ENCODE data around the gene CFB.
"Not testable (repeated sequence)": the region's sequence is repeated elsewhere in the genome, so short reads cannot be mapped to it uniquely, and the experiment has no call there.

The CFB gene

DNA sequence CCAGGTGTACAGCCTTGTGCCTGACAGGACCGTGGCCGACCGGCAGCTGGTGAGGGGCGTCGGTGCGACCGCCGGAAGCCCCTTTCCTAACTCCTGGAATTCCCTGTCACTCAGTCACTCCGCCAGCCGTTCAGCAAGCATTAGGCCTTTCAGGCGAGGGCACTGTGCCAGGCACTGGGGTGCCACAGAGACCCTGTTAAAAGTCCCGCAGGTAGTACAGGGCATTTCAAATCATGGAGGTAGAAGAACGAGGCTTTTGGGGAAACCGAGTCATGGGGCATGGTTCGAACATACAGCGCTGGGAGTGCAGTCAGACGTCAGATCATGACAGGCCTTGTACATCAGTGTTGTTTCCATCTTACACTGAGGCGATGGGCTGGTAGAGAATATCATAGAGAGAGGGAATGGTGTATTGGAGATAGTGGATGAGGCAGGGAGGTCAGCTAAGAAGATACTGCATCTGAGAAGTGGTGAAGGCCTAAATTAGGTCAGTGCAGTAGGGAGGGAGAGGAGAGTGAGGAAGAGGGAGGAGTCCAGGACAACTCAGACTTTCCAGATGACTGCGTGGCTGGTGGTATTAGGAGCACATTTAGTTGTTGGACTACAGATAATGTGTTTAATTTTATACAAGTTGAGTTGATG lies 26.9 kb downstream of the CFB start:
- TF ChIP-seq, protein P1, sequence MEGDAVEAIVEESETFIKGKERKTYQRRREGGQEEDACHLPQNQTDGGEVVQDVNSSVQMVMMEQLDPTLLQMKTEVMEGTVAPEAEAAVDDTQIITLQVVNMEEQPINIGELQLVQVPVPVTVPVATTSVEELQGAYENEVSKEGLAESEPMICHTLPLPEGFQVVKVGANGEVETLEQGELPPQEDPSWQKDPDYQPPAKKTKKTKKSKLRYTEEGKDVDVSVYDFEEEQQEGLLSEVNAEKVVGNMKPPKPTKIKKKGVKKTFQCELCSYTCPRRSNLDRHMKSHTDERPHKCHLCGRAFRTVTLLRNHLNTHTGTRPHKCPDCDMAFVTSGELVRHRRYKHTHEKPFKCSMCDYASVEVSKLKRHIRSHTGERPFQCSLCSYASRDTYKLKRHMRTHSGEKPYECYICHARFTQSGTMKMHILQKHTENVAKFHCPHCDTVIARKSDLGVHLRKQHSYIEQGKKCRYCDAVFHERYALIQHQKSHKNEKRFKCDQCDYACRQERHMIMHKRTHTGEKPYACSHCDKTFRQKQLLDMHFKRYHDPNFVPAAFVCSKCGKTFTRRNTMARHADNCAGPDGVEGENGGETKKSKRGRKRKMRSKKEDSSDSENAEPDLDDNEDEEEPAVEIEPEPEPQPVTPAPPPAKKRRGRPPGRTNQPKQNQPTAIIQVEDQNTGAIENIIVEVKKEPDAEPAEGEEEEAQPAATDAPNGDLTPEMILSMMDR (IDR thresholded peaks at IDR 0.05): no peak
- TF ChIP-seq ZFX (IDR thresholded peaks at IDR 0.05; ENCODE audit: borderline replicate concordance): no peak
- H3K27ac ChIP-seq: peak overlapping the region; percentile 94

DNA sequence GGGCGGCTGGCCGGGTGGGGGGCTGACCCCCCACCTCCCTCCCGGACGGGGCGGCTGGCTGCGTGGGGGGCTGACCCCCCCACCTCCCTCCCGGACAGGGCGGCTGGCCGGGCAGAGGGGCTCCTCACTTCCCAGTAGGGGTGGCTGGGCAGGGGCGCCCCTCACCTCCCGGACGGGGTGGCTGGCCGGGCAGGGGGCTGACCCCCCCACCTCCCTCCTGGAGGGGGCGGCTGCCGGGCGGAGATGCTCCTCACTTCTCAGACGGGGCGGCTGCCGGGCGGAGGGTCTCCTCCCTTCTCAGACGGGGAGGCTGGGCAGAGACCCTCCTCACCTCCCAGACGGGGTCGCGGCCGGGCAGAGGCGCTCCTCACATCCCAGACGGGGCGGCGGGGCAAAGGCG lies 30.2 kb downstream of the CFB start:
- not testable (repeated sequence) for H3K27ac ChIP-seq

DNA sequence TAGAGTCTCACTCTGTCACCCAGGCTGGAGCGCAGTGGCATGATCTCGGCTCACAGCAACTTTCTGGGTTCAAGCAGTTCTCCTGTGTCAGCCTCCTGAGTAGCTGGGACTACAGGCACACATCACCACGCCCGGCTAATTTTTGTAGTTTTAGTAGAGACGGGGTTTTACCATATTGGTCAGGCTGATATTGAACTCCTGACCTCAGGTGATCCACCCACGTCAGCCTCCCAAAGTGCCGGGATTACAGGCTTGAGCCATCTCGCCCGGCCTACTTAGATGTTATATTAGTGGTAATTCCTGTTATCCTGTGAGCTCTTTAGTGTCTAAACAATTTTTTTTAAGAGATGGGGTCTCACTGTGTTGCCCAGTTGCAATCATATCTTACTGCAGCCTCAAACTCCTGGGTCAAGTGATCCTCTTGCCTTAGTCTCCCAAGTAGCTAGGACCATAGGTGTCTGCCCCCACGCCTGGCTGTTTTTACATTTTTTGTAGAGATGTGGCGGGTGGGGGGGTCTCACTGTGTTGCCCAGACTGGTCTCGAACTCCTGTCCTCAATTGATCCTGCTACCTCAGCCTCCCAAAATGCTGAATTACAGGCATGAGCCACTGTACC lies 32.0 kb downstream of the CFB start:
- H3K27ac ChIP-seq: no peak overlapping the region
- TF ChIP-seq, protein P1 (IDR thresholded peaks at IDR 0.05): no peak
- no peak for TF ChIP-seq ZFX (IDR thresholded peaks at IDR 0.05; ENCODE audit: borderline replicate concordance)

DNA sequence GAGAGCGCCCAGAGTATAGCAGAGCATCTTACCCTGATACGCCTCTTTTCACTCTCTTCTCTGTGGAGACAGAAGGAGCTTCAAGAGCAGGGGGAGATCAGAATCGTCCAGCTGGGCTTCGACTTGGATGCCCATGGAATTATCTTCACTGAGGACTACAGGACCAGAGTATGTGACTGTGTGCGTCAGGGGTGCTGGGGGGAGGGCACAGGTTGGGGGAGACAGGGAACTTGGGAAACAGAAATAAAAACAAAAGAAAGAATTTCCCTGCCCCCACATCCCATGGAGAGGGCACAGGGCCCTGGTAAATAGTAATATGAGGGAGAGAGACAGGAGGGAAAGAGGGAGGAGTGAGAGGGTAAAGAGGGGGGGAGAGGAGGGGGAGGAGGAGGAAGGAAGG lies 32.9 kb downstream of the CFB start:
- TF ChIP-seq, protein P1 (IDR thresholded peaks at IDR 0.05): no peak
- no peak for TF ChIP-seq ZFX (IDR thresholded peaks at IDR 0.05; ENCODE audit: borderline replicate concordance)
- H3K27ac ChIP-seq: no peak overlapping the region

DNA sequence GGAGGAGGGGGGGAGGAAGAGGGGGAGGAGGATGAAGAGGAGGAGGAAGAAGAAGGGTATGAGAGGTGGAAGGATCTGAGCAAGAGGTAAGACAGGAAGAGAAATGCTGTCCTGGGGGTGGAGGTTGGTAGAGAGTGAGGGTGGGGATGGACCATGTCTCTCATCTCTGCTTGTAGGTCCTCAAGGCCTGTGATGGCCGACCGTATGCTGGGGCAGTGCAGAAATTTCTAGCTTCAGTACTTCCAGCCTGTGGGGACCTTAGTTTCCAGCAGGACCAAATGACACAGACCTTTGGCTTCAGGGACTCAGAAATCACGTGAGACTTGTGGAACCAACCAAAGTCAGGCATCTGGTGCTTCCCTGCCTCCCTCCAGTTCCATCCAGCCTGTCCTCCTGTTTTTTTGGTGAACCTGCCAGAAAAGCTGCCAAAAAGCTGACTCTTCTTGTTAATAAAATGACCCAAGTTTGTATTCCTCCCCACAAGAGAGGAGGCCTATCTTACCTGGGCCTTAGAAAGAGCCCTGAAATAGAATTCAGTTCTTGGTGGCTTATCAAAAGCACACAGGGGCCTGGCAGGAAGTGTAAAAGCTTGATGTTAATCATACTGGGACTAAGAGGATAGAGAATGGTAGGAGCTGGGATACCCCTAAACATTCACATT lies 33.5 kb downstream of the CFB start:
- TF ChIP-seq, protein P1 (IDR thresholded peaks at IDR 0.05): no peak
- TF ChIP-seq ZFX (IDR thresholded peaks at IDR 0.05; ENCODE audit: borderline replicate concordance): no peak
- no peak overlapping the region for H3K27ac ChIP-seq

DNA sequence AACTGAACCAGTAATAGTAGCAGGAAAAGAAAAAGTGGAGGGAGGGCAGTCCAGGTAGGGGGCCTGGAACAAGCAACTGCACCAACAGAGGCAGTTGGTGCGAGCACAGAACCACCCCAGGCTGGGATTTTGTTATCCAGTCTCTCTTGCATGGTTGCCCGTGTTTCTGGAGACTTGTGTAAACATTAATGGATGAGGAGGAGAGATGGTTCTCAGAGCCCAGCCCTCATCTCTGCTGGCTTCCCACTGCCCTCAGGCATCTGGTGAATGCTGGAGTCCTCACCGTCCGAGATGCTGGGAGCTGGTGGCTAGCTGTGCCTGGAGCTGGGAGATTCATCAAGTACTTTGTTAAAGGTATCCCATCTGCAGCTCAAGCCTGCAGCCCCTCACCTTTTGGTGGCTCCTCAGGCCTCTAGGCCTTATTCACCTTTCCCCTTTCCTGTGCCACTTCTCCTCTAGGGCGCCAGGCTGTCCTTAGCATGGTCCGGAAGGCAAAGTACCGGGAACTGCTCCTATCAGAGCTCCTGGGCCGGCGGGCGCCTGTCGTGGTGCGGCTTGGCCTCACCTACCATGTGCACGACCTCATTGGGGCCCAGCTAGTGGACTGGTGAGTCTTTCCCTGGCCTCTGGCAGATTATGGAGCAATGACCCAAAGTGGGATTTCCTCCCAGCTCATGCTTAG lies 34.4 kb downstream of the CFB start:
- H3K27ac ChIP-seq: not testable (repeated sequence)

DNA sequence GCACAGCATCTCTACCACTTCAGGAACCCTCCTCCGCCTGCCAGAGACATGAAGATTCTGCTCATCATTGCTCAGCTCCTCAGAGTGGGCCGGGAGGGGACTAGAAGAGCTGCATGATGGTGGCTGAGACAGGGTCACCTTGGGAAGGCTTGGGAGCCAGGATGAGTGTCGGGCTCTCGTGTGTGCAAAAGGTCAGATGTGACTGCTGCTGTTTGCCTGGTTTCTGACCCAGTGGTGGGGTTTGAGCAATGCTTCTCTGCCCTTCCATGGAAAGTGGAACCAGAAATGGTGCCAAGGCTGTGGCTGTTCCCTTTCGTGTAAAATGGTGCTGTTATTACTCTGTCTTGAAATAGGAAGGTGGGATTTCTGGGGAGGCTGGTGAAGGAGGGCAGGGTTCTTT lies 35.1 kb downstream of the CFB start:
- H3K27ac ChIP-seq: not testable (repeated sequence)

DNA sequence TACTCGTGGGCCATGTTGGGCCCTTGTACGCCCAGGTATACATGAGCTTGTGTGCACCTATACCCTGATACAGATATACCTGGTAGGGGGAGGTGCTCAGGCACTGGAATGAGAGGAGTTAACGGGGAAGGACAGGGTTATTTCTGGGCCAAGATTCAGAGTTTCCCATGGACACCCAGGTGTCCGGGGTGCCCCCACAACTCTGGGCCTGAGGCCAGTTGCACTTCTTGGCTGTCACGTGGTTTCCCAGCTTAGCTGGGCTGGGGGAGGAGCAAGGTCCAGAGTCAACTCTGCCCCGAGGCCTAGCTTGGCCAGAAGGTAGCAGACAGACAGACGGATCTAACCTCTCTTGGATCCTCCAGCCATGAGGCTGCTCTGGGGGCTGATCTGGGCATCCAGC lies 35.8 kb downstream of the CFB start, which contains the start of gene C4A:
TSS of gene C4A (plus strand) at position 314 of the 400 bp plus-strand sequence. CDS start at position 365, 51 bp downstream.
- H3K27ac ChIP-seq: not testable (repeated sequence)

DNA sequence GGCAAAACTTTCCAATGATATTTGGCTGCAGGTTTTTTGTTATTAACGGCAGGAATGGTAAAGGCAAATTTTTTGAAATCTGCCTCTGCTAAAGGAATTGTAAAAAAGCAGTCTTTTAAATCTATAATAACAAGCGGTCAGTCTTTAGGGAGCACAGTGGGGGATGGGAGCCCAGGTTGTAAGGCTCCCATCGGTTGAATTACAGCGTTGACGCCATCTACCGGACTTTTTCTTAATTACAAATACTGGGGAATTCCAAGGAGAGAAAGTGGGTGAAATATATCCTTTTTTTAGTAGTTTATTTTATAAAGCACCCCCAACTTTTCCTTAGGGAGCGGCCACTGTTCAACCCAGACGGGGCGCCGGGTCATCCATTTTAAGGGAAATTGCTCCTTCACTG lies 43.5 kb downstream of the CFB start:
- H3K27ac ChIP-seq: not testable (repeated sequence)

DNA sequence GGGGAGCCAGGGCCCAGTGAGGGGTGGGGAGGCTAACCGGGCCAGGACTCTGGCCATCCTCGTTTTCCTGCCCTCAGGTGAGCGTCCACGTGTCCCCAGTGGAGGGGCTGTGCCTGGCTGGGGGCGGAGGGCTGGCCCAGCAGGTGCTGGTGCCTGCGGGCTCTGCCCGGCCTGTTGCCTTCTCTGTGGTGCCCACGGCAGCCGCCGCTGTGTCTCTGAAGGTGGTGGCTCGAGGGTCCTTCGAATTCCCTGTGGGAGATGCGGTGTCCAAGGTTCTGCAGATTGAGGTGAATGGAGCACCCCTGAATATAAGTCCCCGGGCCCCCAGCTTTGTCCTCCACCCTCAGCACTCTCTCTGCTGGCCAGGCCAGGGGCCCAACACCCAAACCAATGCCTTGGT lies 48.5 kb downstream of the CFB start:
- not testable (repeated sequence) for H3K27ac ChIP-seq

DNA sequence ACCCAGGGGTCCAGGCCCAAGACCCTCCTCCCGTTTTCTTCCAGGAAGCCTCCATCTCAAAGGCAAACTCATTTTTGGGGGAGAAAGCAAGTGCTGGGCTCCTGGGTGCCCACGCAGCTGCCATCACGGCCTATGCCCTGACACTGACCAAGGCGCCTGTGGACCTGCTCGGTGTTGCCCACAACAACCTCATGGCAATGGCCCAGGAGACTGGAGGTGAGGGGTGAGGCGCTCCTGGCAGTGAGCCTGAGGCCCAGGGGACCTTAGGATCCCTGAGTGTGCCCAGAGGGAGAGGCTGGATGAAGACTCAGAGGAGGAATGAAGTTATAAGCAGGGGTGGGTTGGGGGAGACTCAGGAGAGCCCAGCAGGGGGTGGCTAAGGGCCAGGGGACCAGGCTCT lies 50.5 kb downstream of the CFB start:
- H3K27ac ChIP-seq: not testable (repeated sequence)

Measured in 22Rv1 (cell line).